Measurements from ENCODE around the gene KCNB1. TPM values are rescaled to one million over a fixed set of nuclear protein-coding genes. Genes with fewer than 3 reads are reported as not detected.

The KCNB1 gene
- total and polyA plus RNA-seq, 11 donors, result 0.72 to 4.9 (median 1.3) TPM

DNA sequence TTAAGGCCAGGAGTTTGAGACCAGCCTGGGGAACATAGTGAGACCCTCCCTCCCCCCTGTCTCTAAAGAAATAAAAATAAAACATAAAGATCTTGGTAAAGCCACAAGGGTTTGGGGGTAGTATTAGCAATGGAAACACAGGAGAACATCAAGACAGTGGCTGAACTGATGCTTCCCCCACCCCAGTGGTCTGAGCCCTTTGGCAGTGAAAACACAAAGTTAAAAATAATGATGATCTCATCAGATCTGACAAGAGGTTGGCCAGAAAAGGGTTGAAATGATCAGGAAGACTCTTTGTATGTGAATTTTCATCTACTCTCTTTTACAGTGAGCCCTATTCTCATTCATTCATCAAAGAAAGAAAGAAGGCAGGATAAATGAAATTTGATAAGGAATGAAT lies 93.7 kb downstream of the KCNB1 start:
- TF ChIP-seq POLR2A (IDR thresholded peaks at IDR 0.05), result no peak
- TF ChIP-seq, protein P1, sequence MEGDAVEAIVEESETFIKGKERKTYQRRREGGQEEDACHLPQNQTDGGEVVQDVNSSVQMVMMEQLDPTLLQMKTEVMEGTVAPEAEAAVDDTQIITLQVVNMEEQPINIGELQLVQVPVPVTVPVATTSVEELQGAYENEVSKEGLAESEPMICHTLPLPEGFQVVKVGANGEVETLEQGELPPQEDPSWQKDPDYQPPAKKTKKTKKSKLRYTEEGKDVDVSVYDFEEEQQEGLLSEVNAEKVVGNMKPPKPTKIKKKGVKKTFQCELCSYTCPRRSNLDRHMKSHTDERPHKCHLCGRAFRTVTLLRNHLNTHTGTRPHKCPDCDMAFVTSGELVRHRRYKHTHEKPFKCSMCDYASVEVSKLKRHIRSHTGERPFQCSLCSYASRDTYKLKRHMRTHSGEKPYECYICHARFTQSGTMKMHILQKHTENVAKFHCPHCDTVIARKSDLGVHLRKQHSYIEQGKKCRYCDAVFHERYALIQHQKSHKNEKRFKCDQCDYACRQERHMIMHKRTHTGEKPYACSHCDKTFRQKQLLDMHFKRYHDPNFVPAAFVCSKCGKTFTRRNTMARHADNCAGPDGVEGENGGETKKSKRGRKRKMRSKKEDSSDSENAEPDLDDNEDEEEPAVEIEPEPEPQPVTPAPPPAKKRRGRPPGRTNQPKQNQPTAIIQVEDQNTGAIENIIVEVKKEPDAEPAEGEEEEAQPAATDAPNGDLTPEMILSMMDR (IDR thresholded peaks at IDR 0.05), result no peak
- peak overlapping the region in 1 of 12 donors; percentile 79 for H3K27ac ChIP-seq
- peaks cover 3 to 38% (median 19%) of the 10 kb centered on the region in 12 donors for H3K4me1 ChIP-seq
- intact Hi-C loops (cut with DNase I), result loop anchor here in 7 of 10 donors (5.0 to 10.0 kb wide), 4 partner anchors 39 to 94 kb away; partner anchors contain the start of gene KCNB1 (in 2 of the 7)
- no peaks in the 10 kb centered on the region for H3K36me3 ChIP-seq
- no peak overlapping the region for H3K4me3 ChIP-seq
- ATAC-seq (no peak), DNase-seq (no peak)
- H3K27me3 ChIP-seq, result no peaks in the 10 kb centered on the region
- no peaks in the 10 kb centered on the region for H3K9me3 ChIP-seq

GRCh38 chr20:49387581-49387939 lies 94.9 kb downstream of the KCNB1 start:
- 83 to 86% (median 85%) methylated on average over 4 of the region's 4 CpGs for WGBS, 4 donors

DNA sequence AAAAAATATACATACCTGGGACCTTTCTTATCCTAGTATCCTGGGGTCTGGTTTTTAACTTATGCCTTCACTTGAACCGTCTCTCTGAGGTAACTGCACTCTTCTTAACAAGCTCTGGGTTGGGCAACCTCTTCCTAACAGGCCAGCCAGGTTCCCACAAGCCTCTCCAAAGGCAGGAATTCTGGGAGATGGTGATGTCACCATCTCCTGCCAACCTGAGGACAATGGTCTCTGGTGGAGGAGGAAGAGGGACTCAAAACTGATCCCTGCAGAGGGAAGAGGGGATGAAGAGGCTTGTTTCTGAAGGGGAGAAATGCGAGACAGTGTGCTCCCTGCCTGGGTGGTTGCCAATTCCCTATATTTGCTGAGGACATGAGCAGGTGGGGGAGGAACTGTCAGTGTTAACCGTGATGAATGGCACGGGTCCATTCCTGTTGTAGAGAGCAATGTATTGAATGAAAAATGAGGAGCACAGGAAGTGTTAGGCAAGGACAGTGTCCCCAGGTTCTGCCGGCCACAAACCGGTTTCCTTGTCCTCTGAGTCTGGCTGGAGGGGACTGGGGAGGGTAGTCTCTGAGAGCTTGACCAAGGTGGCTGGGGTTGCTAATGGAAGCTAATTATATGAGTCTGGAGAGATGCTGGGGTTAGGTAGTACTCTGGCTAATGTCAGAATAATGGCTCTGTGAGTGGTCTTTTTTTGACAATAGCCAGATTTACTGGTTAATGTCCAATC lies 95.5 kb downstream of the KCNB1 start:
- Histone ChIP-seq H3K4me1 (peaks cover 2 to 37% (median 17%) of the 10 kb centered on the region in 12 donors), H3K4me3 (no peak overlapping the region), H3K9me3 (no peaks in the 10 kb centered on the region), H3K27ac (peak overlapping the region in 2 of 12 donors; percentile 21 to 79), H3K36me3 (no peaks in the 10 kb centered on the region), H3K27me3 (no peaks in the 10 kb centered on the region)
- DNase-seq (no peak), ATAC-seq (no peak)
- no peak for TF ChIP-seq POLR2A (IDR thresholded peaks at IDR 0.05)
- TF ChIP-seq, protein P1 (IDR thresholded peaks at IDR 0.05), result no peak
- WGBS, 4 donors, result 48 to 58% (median 50%) methylated on average over 6 of the region's 6 CpGs
- intact Hi-C loops (cut with DNase I), result loop anchor here in 7 of 10 donors (5.0 to 10.0 kb wide), 4 partner anchors 40 to 95 kb away; partner anchors contain the start of gene KCNB1 (in 2 of the 7)

More at GRCh38 chr20:49387581-49387939, 94.9 kb downstream of the KCNB1 start:
- intact Hi-C loops (cut with DNase I), result loop anchor here in 7 of 10 donors (5.0 to 10.0 kb wide), 4 partner anchors 40 to 95 kb away; partner anchors contain the start of gene KCNB1 (in 2 of the 7)
- no peak for ATAC-seq
- no peak for TF ChIP-seq POLR2A (IDR thresholded peaks at IDR 0.05)
- TF ChIP-seq, protein P1 (IDR thresholded peaks at IDR 0.05), result no peak
- peak overlapping the region in 1 of 12 donors; percentile 79 for H3K27ac ChIP-seq
- peaks cover 3 to 37% (median 19%) of the 10 kb centered on the region in 12 donors for H3K4me1 ChIP-seq
- no peaks in the 10 kb centered on the region for H3K9me3 ChIP-seq
- H3K27me3 ChIP-seq, result no peaks in the 10 kb centered on the region
- no peak for DNase-seq
- H3K4me3 ChIP-seq, result no peak overlapping the region
- no peaks in the 10 kb centered on the region for H3K36me3 ChIP-seq

GRCh38 chr20:49385465-49385864 lies 97.0 kb downstream of the KCNB1 start:
- ATAC-seq (peak in 3 of 4 donors; percentile 49 to 61 (median 58)), DNase-seq (no peak)
- intact Hi-C loops (cut with DNase I), result loop anchor here in 7 of 10 donors (2.0 to 10.0 kb wide), 5 partner anchors 42 to 99 kb away; partner anchors contain the start of gene KCNB1 (in 2 of the 7)
- no peaks in the 10 kb centered on the region for H3K36me3 ChIP-seq
- no peaks in the 10 kb centered on the region for H3K27me3 ChIP-seq
- peak overlapping the region in 1 of 12 donors; percentile 79 for H3K27ac ChIP-seq
- no peak overlapping the region for H3K4me3 ChIP-seq
- H3K9me3 ChIP-seq, result no peaks in the 10 kb centered on the region
- peaks cover 0 to 34% (median 20%) of the 10 kb centered on the region in 12 donors for H3K4me1 ChIP-seq
- 67 to 79% (median 73%) methylated on average over 1 of the region's 1 CpG for WGBS, 4 donors
- no peak for TF ChIP-seq POLR2A (IDR thresholded peaks at IDR 0.05)
- TF ChIP-seq, protein P1 (IDR thresholded peaks at IDR 0.05), result no peak

Data from heart left ventricle (tissue), 16 donors.